Erythroblast (primary cell): ENCODE measurements around the gene PNPLA7.

Experiments
- GATA1 ChIP-seq: IDR thresholded peaks from 2 replicates; pipeline ENCODE4 v1.6.1; 2011; ENCODE audit warnings: low read depth, mild to moderate bottlenecking, control low read depth, low read length, moderate library complexity
- POLR2A ChIP-seq: IDR thresholded peaks from 2 replicates; pipeline ENCODE4 v1.6.1; 2011; ENCODE audit warnings: mild to moderate bottlenecking, low read length

DNA sequence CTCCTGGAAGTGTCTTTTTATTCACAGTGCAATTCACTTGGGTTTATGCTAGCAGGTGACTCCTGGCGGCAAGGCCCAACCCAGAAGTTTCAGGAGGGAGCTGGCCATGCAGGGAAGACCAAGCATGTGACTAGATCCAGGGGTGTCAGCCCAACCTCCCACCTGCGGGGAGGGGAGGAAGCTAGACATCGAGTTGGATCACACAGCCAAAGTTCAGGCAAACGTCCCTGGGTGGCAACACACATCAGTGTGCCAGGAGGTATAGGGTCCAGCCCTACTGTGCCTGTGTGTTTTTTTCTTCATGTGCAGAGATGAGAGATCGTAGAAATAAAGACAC, 25.3 kb downstream of the PNPLA7 start:
- TF ChIP-seq POLR2A, result no peak
- TF ChIP-seq GATA1, result no peak
